Ovary (tissue), 10 donors: ENCODE data around the gene PSD4. TPM values are rescaled to one million over a fixed set of nuclear protein-coding genes. Genes with fewer than 3 reads are reported as not detected.

Experiments
- DNase-seq, 5 donors: peaks; one replicate each; pipeline ENCODE4 v3.0.0-alpha.2; 2019 to 2020
- H3K27ac ChIP-seq, 2 donors: fragments of 200-600 bp; one replicate each; pipeline versions ENCODE4 v1.5.1 to v1.8.0; 2019 to 2022
- H3K27me3 ChIP-seq: fragments of 200-600 bp; one replicate; pipeline ENCODE4 v1.8.0; 2022
- H3K36me3 ChIP-seq: fragments of 200-600 bp; sonication (generic); one replicate; pipeline ENCODE4 v1.5.1; 2019
- H3K4me1 ChIP-seq: one replicate; pipeline ENCODE4 v1.8.1; 2013; ENCODE audit warnings: mild to moderate bottlenecking, moderate library complexity; ENCODE audit not compliant: insufficient read depth
- H3K4me3 ChIP-seq: fragments of 200-600 bp; sonication (generic); one replicate; pipeline ENCODE4 v1.5.1; 2017
- H3K9me3 ChIP-seq, 2 donors: fragments of 200-600 bp in 1 of 2; sonication (generic) in 1 of 2; one replicate each; pipeline versions ENCODE4 v1.5.1 to v1.8.1; 2013 to 2019; ENCODE audit warnings: mild to moderate bottlenecking in 1 of 2, moderate library complexity in 1 of 2
- EP300 ChIP-seq: sonication (generic); formaldehyde crosslinking; IDR thresholded peaks from one replicate; pipeline ENCODE4 v1.6.1; 2017; ENCODE audit warnings: antibody characterized with exemption
- POLR2A ChIP-seq: fragments of 450-650 bp; IDR thresholded peaks from one replicate; pipeline ENCODE4 v1.6.1; 2017; ENCODE audit warnings: antibody characterized with exemption, mild to moderate bottlenecking, moderate library complexity
- WGBS, 3 donors: extraction: QIAGEN DNeasy Blood & Tissue Kit in 1 of 3; methylation state at CpG; one replicate each; pipeline versions ENCODE4 v1.1.5 to v1.1.7; 2013 to 2017; 5-methylcytosine and 5-hydroxymethylcytosine counted together
- intact Hi-C, 4 donors: fragments of 100-400 bp; cut with DNase I; formaldehyde crosslinking; loops; one replicate each; pipeline versions ENCODE4 v1.11.0 to v1.15.1; 2022 to 2023
- long read RNA-seq, 3 donors: library from polyadenylated mRNA in 2 of 3; unstranded in 2 of 3; transcript quantifications; one replicate each; pipeline ENCODE4 v2.0.0 and lab custom pipeline, GENCODE V29; 2021 to 2026
- polyA plus RNA-seq, 2 donors: library from polyadenylated mRNA; stranded (reverse); fragments of 200-250 nt in 1 of 2; fragments of 350-450 nt in 1 of 2; fragmentation: Illumina TruSeq in 1 of 2; extraction: RNeasy Lipid Tissue Mini Kit (QIAGEN cat#74804) in 1 of 2; gene quantifications; one replicate each; pipeline ENCODE4 v1.2.3, GENCODE V29; 2013 to 2014
- total RNA-seq, 7 donors: library from RNA; depleted of rRNA in 2 of 7; stranded (reverse); fragments of >200 nt in 2 of 7; fragmentation: NEBNext Ultra II Directional in 3 of 7; extraction: Animal tissue kit (Norgen Biotek cat#: 25700) in 3 of 7; gene quantifications; one replicate each; pipeline versions ENCODE4 v1.1.0 to v1.2.4, GENCODE V29; 2016 to 2023
- TF ChIP-seq, protein P1 (sequence below), 3 donors: fragments of 450-650 bp in 2 of 3; fragments of 200-600 bp in 1 of 3; IDR thresholded peaks; one replicate each; pipeline versions ENCODE4 v1.5.1 to v1.8.0; 2016 to 2022; ENCODE audit warnings: antibody characterized with exemption in 3 of 3, mild to moderate bottlenecking in 1 of 3
- donor health status: DM: no; HTN: no; CAD: no; lungs with moderate emphysema.
- donor health status: DM: no; HTN: no; CAD: no.
- donor health status: Bipolar disorder and iron deficiency.
- donor health status: DM: yes; HTN: yes; CAD: no.
- donor health status: DM: no; HTN: no; CAD: no.
- donor health status: DM: yes; HTN: yes; CAD: no.

PSD4 gene
- total RNA-seq, result 10 to 100 TPM in 1 of 7 donors, 1 to 10 TPM in 6; 2.0 to 14.1 (median 5.4) TPM
- 1 to 10 TPM; 1.2 to 3.3 TPM for polyA plus RNA-seq
- long read RNA-seq, donor 1, partial matches to known transcripts, result 1 of 2 reads
- long read RNA-seq, donor 1, other reads (novel, unspliced or antisense), result 1 of 2 reads
- long read RNA-seq, donor 2, partial matches to known transcripts, result 0 of 2 reads
- long read RNA-seq, donor 2, other reads (novel, unspliced or antisense), result 0 of 2 reads
- long read RNA-seq, donor 3, partial matches to known transcripts, result 0 of 2 reads
- long read RNA-seq, donor 3, other reads (novel, unspliced or antisense), result 0 of 2 reads

DNA sequence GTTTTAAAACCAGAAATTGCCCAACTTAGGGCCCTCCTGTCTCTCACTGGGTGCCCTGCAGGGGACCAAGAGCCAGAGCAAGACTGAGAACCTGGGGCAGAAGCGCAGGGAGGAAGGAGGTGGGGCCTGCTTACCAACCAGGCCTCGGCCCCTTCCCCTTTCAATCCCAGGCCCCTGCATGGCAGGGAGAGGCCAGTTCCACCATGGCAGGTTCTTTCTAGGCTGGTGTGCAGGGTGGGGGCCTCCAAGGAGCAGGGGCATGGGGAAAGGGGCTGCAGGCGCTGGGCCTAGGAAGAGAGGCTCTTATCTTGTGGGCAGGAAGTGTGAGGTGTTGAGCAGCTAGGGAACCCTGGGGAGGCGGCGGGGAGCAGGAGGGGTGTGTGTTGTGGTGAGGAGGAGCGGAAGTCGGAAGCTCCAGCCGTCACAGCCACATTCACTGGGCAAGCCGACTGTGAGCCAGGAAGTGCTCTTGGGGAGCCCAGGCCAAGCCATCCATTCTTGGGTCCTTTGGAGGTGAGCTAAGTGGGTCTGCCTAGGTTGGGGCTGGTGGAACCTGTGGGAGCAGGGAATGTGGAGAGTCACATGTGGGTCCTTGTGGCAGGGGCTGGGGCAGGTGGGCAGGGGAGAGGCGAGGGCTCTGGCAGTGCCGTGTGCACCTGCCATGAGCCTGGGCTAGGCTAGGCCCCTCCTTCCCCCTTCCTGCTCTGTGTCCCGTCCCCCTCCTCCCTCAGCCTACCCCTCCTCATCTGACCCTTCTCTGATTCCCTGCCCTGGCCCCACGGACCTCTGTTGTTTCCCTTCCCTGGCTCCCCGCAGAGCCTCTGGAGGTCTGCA is at the start of gene PSD4:
Gene PSD4, plus strand, starts transcription at position 430 of the 834 bp plus-strand sequence. CDS start 8,486 bp downstream, outside the sequence.
- no peaks in the 10 kb centered on the region for H3K9me3 ChIP-seq
- no peak for DNase-seq
- WGBS, 3 donors, result 77 to 82% (median 80%) methylated on average over 14 of the region's 14 CpGs
- H3K27ac ChIP-seq, result no peak within 1 kb of the TSS
- no peaks in the 10 kb centered on the region for H3K27me3 ChIP-seq
- no peak within 1 kb of the TSS for H3K4me3 ChIP-seq
- H3K36me3 ChIP-seq, result no peaks in the 10 kb centered on the region
- intact Hi-C loops, result no loop called here
- H3K4me1 ChIP-seq, result no peaks in the 10 kb centered on the region
- TF ChIP-seq, protein P1, sequence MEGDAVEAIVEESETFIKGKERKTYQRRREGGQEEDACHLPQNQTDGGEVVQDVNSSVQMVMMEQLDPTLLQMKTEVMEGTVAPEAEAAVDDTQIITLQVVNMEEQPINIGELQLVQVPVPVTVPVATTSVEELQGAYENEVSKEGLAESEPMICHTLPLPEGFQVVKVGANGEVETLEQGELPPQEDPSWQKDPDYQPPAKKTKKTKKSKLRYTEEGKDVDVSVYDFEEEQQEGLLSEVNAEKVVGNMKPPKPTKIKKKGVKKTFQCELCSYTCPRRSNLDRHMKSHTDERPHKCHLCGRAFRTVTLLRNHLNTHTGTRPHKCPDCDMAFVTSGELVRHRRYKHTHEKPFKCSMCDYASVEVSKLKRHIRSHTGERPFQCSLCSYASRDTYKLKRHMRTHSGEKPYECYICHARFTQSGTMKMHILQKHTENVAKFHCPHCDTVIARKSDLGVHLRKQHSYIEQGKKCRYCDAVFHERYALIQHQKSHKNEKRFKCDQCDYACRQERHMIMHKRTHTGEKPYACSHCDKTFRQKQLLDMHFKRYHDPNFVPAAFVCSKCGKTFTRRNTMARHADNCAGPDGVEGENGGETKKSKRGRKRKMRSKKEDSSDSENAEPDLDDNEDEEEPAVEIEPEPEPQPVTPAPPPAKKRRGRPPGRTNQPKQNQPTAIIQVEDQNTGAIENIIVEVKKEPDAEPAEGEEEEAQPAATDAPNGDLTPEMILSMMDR (IDR thresholded peaks at IDR 0.05), result no peak
- TF ChIP-seq POLR2A, result no peak

DNA sequence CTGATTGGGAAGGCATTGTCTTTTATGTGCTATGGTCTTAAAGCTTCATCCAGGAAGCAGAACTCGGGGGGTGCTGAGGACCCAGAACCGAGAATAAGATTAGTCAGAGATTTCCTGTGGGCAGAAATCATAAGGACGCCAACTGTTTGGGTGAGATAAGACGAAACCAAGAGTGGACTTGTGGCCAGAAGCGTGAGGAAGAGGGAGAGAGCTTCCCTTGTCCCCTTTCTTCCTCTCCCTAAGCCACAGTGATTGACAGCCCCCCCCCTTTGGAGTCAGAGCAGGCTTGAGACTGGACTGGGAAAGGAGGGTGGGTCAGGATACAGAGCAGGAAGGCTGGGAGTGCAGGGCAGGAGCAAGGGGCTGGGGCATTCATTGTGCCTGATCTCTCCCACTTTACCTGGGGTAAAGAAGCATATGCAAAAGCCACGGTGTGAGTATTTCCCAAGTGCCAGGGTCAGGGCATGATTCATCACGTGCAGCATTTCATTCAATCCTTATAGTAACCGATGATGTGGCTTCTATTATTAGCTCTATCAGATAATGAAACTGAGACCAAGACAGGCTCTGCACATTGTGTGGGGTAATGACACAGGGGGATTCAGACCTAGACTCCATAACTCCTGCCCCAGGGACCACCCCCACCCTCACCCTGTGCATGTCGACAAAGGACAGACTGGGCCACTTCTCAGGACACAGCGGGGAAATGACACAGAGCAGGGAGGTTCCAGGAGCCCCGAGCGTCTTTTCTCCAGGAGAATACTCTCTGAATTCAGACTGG is 49.4 kb upstream of the PSD4 start:
- 62 to 74% (median 66%) methylated on average over 12 of the region's 12 CpGs for WGBS, 3 donors
- intact Hi-C loops, result no loop called here
- TF ChIP-seq, protein P1 (IDR thresholded peaks at IDR 0.05), result no peak
- TF ChIP-seq POLR2A (no peak), EP300 (no peak)
- Histone ChIP-seq H3K27ac (no peak overlapping the region), H3K4me1 (no peaks in the 10 kb centered on the region), H3K9me3 (no peaks in the 10 kb centered on the region), H3K4me3 (no peak overlapping the region), H3K27me3 (no peaks in the 10 kb centered on the region), H3K36me3 (no peaks in the 10 kb centered on the region)
- no peak for DNase-seq

DNA sequence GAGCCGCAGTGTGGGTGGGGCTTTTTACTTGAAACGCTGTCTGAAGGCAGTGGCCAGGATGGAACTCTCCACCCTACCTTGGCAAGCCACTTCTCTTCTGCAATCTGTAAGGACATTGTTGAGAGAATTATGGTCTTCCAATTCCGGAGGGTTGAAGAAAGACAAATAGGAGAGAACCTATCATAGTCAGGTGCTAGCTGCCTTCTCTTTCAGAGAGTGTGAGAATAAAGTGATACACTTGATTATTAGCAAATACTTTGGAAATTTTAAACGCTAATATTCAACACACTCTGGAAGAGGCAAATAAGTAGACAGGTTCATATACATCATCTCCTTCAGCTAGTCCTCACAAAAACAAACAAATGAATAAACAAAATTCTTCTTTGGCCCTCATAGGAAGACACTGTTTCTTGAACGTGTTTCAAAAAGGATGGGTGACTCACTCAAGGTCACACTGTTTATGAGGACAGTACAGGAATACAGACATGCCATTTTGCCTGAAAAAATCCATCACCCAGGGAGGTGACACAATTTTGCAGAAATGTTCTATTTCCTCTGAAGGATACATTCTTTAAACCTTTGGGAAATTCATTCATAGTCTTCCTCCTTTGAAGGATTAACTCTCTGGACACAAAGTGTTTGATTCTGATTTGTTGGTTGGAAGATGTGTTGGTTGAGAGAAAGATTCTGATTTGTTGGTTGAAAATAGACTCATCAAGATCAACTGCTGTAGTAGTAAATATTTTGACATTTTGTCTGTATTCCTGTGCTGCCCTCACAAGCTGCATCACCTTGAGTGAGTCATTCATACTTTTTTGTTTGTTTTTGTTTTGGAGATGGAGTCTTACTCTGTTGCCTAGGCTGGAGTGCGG is 48.6 kb upstream of the PSD4 start:
- Histone ChIP-seq H3K9me3 (no peaks in the 10 kb centered on the region), H3K27ac (no peak overlapping the region), H3K27me3 (no peaks in the 10 kb centered on the region), H3K4me1 (no peaks in the 10 kb centered on the region), H3K4me3 (no peak overlapping the region), H3K36me3 (no peaks in the 10 kb centered on the region)
- intact Hi-C loops, result no loop called here
- DNase-seq, result no peak
- TF ChIP-seq POLR2A (no peak), EP300 (no peak)
- TF ChIP-seq, protein P1 (IDR thresholded peaks at IDR 0.05), result no peak
- 61 to 70% (median 64%) methylated on average over 6 of the region's 6 CpGs for WGBS, 3 donors
